HTR-8/SVneo (cell line): ENCODE measurements around the gene ARPC5.
"Not testable (repeated sequence)": the region's sequence is repeated elsewhere in the genome, so short reads cannot be mapped to it uniquely, and the experiment has no call there.

Experiments used
- DNase-seq: peaks from one replicate; pipeline ENCODE4 v3.0.0; 2011; ENCODE audit warnings: low spot score, mixed read lengths; ENCODE audit not compliant: insufficient read length
- FAIRE-seq: peaks from 2 replicates; lab custom pipeline; 2011; peaks lifted over from hg19 to GRCh38; lab: Jason Lieb, UNC

The ARPC5 gene

GRCh38 chr1:183635606-183636333, at the start of gene ARPC5:
ARPC5 (minus strand) TSS chr1:183635783; CDS start chr1:183635659, 124 bp downstream.
- DNase-seq (peak; percentile 92), FAIRE-seq (peak; percentile 91)

GRCh38 chr1:183685112-183685713, 49.6 kb upstream of the ARPC5 start:
- peak; percentile 61 for DNase-seq

GRCh38 chr1:183679363-183679762, 43.8 kb upstream of the ARPC5 start:
- not testable (repeated sequence) for FAIRE-seq, DNase-seq

More at GRCh38 chr1:183685112-183685713, 49.6 kb upstream of the ARPC5 start:
- no peak for FAIRE-seq

DNA sequence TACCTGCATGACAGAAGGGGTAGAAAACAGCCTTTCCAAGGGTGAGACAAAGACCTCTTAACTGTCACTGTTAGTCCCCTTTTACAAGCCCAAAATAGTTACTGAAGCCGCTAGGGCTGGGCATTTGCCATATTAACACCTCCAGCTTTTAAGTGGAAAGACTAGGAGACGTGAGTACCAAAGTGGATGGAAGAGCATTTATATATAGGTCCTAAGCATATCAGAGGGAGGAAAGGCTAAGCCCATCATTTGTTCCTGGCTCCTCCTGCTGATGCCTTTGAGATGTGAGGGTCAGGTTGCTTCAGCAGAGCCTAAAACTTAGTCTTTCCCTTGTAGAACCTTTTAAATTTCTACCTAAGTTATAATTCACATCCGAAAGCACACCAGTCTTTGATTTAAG, 43.2 kb upstream of the ARPC5 start:
- DNase-seq (no peak), FAIRE-seq (no peak)

DNA sequence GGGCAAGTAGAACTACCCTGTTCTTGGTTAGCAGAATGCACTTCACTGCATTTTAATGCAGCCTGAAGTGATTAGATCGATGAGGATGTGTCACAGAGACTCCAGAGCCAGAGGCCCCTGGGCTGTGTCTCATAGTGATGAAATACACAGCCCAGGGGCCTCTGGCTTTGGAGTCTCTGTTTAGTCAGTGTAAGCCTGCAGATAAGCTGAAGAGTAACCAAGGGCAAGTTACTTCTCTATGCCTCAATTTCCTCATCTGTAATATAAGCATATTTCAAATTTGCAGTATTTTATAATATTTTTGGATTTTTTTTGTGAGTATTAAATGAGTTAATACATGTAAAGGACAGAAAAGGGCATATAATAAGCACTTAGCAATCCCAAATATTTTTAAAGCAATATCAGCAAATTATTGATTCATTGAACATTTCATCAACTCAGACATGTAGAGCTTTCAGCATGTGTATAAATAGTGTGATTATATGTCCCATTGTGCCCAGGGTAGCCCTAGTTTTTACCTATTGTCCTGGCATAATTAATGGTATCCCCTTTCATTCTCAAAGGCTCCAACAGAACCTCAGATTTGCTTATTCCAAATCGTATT, 41.1 kb upstream of the ARPC5 start:
- FAIRE-seq (peak; percentile 28), DNase-seq (no peak)

DNA sequence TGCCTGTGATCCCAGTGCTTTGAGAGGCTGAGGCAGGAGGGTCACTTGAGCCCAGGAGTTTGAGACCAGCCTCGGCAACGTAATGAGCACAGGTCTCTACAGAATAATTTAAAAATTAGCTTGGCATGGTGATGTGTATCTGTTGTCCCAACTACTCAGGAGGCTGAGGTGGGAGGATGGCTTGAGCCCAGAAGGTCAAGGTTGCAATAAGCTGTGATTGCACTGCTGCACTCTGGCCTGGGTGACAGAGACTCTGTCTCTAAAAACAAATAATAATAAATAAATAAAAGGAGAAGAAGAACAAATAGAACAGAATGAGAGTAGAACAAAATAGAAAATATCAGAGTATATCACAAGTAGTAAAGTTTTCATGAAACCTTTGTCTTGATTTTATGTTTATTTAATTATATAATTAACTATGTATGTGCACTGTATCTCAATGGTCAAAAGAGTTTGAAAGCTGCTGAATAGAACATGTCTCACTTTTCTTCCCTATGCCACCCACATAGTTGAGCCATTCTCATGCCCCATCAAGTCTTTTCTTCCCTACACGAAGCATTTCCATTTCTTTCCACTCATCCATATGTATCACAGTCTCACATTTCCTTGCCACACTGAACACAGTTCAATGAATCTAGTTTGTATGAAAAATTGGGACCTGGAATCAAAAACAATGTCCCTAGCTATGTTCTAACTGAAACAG, 40.5 kb upstream of the ARPC5 start:
- DNase-seq (no peak), FAIRE-seq (no peak)

GRCh38 chr1:183675381-183675780, 39.8 kb upstream of the ARPC5 start:
- FAIRE-seq (no peak), DNase-seq (no peak)

- no peak for DNase-seq
- FAIRE-seq = no peak
Observed at GRCh38 chr1:183674886-183675285, 39.3 kb upstream of the ARPC5 start.

DNA sequence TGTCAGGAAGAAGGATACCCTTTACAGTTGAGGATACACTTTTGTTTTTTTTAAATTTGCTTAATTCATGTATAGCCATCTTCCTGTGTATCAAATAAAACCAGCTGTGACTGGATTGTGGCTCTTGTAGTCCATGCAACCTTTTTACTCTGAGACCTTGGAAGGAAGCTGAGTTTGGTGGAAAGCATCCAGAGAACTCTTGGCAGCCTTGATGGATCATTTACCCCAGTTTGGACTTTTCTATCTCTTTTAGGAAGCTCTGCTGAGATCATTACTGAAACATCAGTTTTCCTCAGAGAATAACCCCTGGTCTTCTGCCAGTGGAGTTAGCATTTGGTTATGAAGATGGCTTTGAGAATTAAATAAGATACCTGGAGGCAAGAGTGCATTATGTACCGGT, 38.8 kb upstream of the ARPC5 start:
- no peak for DNase-seq
- FAIRE-seq = no peak

DNA sequence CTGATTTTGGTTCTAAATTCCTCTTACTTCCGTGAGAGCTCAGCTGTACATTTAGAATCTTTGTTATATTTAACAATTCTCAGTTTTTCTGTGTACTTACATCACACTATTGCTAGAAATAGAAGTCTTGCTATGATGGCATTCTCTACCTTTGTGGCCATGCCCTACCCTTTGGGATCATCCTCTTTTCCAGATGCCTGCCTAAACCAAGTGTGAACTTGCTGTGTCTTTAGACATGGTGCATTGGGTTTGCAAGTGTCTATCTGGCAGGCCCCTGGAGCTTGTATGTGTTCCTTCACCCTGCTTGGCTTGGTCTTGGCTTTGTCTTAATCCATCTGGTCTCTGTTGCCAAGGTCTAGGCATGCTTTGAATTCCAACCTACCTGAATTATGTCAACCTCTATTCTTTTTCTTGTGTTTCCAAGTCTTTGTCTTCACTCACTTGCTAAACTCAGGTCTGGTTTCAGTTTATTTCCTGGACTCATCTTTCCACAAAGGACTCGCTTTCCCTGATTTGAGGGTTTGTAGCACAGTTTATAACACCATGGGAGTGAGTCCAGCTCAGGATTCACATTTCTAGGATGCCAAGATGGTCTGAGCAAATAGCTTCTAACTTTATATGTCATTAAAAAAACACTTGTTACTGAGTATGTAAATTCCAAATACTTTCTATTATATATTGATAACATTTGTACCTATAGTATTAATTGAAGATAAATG, 38.2 kb upstream of the ARPC5 start:
- no peak for FAIRE-seq
- DNase-seq = no peak

DNA sequence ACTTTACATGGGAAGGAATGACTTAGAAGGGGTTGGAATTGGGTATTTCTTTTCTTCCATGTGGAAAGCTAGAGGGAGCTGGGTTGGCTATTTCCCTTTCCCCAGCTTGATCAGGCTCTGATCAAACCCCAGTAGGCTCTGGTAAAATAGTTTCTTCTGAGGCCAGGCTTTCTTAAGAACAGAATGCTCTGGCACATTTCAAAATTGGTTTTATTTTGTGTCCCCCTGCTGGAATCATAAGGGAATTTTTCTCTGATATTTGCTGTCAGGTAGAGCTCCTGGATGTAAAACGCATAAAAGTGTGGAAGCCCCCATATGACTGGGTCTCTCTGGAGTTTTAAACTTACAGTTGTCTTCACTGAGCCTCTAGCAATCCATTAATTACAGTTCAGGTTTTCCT, 34.6 kb upstream of the ARPC5 start:
- DNase-seq = no peak
- FAIRE-seq = no peak

GRCh38 chr1:183656355-183656754, 20.8 kb upstream of the ARPC5 start:
- FAIRE-seq = no peak
- DNase-seq = no peak

- FAIRE-seq = no peak
- DNase-seq = peak; percentile 78
Observed at GRCh38 chr1:183655562-183656075, 20.0 kb upstream of the ARPC5 start.

GRCh38 chr1:183654706-183655105, 19.1 kb upstream of the ARPC5 start:
- no peak for DNase-seq
- FAIRE-seq = no peak

DNA sequence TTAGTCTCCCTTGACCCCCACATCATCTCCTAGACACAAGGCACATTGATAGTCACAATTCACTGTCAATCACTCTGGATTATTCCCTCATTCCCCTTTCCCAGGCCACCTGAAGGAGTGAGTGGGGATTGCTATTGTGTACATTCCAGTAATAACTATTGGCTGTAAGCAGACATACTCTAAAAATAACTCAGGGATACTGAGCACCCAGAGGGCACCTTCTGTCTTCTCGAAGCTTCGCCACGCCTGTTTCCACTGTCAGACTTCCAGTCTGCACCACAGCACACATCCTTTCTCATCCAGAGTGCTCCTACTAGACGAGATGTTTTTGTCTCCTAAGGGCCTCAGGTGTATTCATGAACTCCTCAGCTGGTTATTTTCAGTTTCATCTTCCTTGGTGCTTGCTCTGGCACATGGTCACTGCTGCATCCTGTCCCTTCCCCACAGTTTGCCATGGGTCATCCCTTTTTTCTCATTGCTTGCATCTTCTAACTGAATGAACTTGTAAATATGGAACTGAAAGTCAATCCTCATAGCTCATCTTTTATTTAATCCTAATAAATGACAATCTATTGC, 18.4 kb upstream of the ARPC5 start:
- FAIRE-seq (no peak), DNase-seq (no peak)

DNA sequence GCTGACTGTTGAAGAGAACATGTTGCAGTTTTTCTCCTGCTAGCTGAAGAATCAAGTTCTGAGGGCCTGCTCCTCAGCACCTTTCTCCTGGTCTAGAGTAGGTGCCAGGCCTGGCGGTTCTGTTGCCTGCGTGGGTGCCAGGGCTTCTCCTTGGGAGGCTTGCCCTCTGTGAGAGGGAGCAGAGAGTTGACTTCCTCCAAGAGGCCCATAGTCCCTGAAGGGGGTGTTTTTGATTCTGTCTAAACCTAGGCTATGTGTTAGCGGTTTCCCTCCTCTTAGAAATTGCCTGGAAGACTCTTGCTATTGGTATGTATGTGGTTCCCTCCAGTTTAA, 17.8 kb upstream of the ARPC5 start:
- FAIRE-seq (no peak), DNase-seq (no peak)

DNA sequence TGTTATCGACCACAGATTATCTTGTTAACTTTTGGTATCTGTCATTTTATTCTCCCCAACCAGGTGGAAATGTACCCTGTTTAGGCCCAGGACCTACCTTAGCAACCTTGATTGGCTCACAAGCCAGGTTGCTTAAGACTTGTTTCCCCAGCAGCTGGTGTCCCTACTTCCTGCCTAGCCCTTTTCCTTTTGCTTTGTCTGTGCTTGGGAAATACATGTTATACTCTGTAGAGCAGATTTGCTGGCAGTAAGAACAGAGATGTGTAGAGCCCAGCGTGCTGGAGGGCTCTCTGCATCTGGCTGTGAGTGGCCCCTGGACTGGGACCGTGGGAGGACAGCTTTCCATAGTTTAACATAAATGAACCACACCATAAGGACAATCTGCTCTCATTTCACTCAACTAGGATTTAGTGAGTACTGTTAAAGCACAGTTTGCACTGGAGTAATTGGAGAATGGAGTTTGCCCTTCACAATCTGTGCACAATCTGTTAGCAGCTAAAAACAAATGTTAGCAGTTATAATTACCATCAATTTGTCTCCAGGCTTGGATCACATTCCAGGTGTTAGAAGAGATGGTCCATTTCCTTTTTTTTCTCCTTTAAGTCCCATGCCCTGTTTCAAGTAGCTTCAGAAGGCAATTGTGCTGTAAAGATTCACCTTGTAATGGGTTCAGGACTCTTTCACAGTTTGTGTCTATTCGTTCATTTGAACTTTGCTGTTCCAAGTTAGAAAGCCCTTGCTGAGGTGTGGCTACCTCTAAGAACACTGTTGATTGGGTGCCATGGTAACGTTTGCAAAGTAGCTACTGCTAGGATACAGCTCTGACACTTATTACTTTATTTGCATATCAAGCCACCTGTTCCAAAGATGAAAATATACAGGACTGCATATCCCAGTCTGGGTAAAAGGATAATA, 17.2 kb upstream of the ARPC5 start, which contains the start of gene APOBEC4:
Gene APOBEC4 (minus strand): TSS at position 770 of the 915 bp plus-strand sequence. CDS start 4,535 bp downstream, outside the sequence.
- peak; percentile 4 for FAIRE-seq
- DNase-seq = no peak

DNA sequence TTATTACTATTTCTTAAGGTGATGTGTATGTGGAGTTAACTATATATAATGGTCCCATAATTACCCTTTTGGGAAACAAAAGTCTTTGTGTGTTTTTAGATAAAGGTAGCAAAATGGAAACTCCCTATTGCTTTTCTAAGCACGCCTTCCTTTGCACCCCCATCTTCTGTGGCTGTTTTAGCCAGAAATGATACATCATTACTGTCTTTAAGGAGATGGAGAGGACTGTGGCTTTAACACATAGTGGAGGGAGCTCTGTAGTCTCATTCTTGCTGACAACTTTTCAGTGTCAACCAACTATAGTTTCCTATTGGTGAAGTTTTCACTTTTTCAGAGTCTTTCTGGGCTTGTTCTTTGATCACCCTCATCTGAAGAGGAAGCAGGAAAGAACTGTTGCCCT, 16.5 kb upstream of the ARPC5 start:
- DNase-seq (no peak), FAIRE-seq (no peak)

DNA sequence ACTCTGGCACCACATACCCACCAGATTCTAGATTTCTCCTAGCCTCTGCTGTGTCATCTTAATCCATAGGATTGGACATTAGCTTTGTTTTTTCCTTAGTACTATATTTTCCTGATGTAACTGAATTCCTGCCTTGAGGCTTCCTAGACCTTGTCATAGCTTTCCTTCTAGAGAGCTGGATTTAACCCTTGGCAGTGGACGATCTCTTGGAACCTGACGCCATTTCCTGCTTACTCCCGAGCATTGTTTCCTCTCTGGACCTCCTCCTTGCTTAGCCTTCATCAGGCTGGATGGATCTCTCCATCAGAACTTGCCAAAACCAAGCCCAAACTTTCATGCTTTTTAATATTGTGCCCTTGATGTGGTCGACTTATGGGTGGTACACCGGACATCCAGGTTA, 16.0 kb upstream of the ARPC5 start:
- no peak for DNase-seq
- FAIRE-seq = no peak
